ENCODE results near the gene SPRED3.

- TF ChIP-seq CTCF (IDR thresholded peaks at IDR 0.05) (no peak), ZFX (IDR thresholded peaks at IDR 0.05; ENCODE audit: borderline replicate concordance) (no peak)
Measured at GRCh38 chr19:38405276-38405675, 16.8 kb downstream of the SPRED3 start.
